ENCODE data around the gene VPS39. TPM values are rescaled to one million over a fixed set of nuclear protein-coding genes. Genes with fewer than 3 reads are reported as not detected.
"Not testable (repeated sequence)": the region's sequence is repeated elsewhere in the genome, so short reads cannot be mapped to it uniquely, and the experiment has no call there.

VPS39 gene
- 49.3 TPM for total RNA-seq
- long read RNA-seq, full-length matches to known transcripts = 56 of 86 reads
- long read RNA-seq, partial matches to known transcripts = 20 of 86 reads
- long read RNA-seq, other reads (novel, unspliced or antisense) = 10 of 86 reads

GRCh38 chr15:42207674-42208579 lies at the start of gene VPS39:
TSS of gene VPS39 (minus strand) at chr15:42208304. CDS start at chr15:42208153, 151 bp downstream.
- peak; percentile 93 for DNase-seq (ENCODE audit: low spot score)
- intact Hi-C loops (cut with DNase I) = loop anchor here (5.0 kb wide), 1 partner anchor 64 kb away; the partner anchor contains the start of genes GANC and TMEM87A

- DNase-seq (ENCODE audit: low spot score) = no peak
- intact Hi-C loops (cut with DNase I) = no loop called here
Measured at GRCh38 chr15:42253300-42253699, 45.2 kb upstream of the VPS39 start.

GRCh38 chr15:42240823-42241222 lies 32.7 kb upstream of the VPS39 start:
- intact Hi-C loops (cut with DNase I) = no loop called here
- DNase-seq (ENCODE audit: low spot score) = no peak

- intact Hi-C loops (cut with DNase I) = no loop called here
- DNase-seq (ENCODE audit: low spot score) = no peak
Measured at GRCh38 chr15:42239528-42240182, 31.6 kb upstream of the VPS39 start.

GRCh38 chr15:42233107-42233506 lies 25.0 kb upstream of the VPS39 start:
- no peak for DNase-seq (ENCODE audit: low spot score)
- intact Hi-C loops (cut with DNase I) = no loop called here

- no peak for DNase-seq (ENCODE audit: low spot score)
- intact Hi-C loops (cut with DNase I) = no loop called here
Measured at GRCh38 chr15:42232606-42233005, 24.5 kb upstream of the VPS39 start.

- intact Hi-C loops (cut with DNase I) = no loop called here
- no peak for DNase-seq (ENCODE audit: low spot score)
Measured at GRCh38 chr15:42231088-42231487, 23.0 kb upstream of the VPS39 start.

GRCh38 chr15:42228981-42229380 lies 20.9 kb upstream of the VPS39 start:
- DNase-seq (ENCODE audit: low spot score); intact Hi-C loops (cut with DNase I): not testable (repeated sequence)

GRCh38 chr15:42228036-42228435 lies 19.9 kb upstream of the VPS39 start:
- intact Hi-C loops (cut with DNase I) = no loop called here
- no peak for DNase-seq (ENCODE audit: low spot score)

GRCh38 chr15:42226648-42227047 lies 18.5 kb upstream of the VPS39 start:
- no peak for DNase-seq (ENCODE audit: low spot score)
- intact Hi-C loops (cut with DNase I) = no loop called here

- DNase-seq (ENCODE audit: low spot score) = no peak
- intact Hi-C loops (cut with DNase I) = no loop called here
Measured at GRCh38 chr15:42220216-42220615, 12.1 kb upstream of the VPS39 start.

GRCh38 chr15:42218953-42219592 lies 11.0 kb upstream of the VPS39 start:
- intact Hi-C loops (cut with DNase I) = no loop called here

GRCh38 chr15:42217568-42217967 lies 9.5 kb upstream of the VPS39 start:
- intact Hi-C loops (cut with DNase I) = no loop called here
- DNase-seq (ENCODE audit: low spot score) = no peak

More at GRCh38 chr15:42218953-42219592, 11.0 kb upstream of the VPS39 start:
- no peak for DNase-seq (ENCODE audit: low spot score)

- intact Hi-C loops (cut with DNase I) = no loop called here
- DNase-seq (ENCODE audit: low spot score) = no peak
Measured at GRCh38 chr15:42215913-42216829, 8.1 kb upstream of the VPS39 start.

GRCh38 chr15:42214600-42214999 lies 6.5 kb upstream of the VPS39 start:
- DNase-seq (ENCODE audit: low spot score) = no peak
- intact Hi-C loops (cut with DNase I) = no loop called here

- intact Hi-C loops (cut with DNase I) = no loop called here
- no peak for DNase-seq (ENCODE audit: low spot score)
Measured at GRCh38 chr15:42213511-42213910, 5.4 kb upstream of the VPS39 start.

GRCh38 chr15:42210696-42211095 lies 2.6 kb upstream of the VPS39 start:
- intact Hi-C loops (cut with DNase I) = no loop called here
- DNase-seq (ENCODE audit: low spot score) = no peak

- intact Hi-C loops (cut with DNase I) = loop anchor here (5.0 kb wide), 1 partner anchor 66 kb away; the partner anchor contains the start of genes GANC and TMEM87A
- no peak for DNase-seq (ENCODE audit: low spot score)
Measured at GRCh38 chr15:42206406-42206805, 1.7 kb downstream of the VPS39 start.

GRCh38 chr15:42203891-42204290 lies 4.2 kb downstream of the VPS39 start:
- intact Hi-C loops (cut with DNase I) = no loop called here
- DNase-seq (ENCODE audit: low spot score) = no peak

Data from cardiac septum (tissue), 1 donor.